Hepatocyte (in vitro differentiated cells): ENCODE results near the gene CXCR3. TPM values are rescaled to one million over a fixed set of nuclear protein-coding genes. Genes with fewer than 3 reads are reported as not detected.

Experiments
- DNase-seq: peaks from one replicate; pipeline ENCODE4 v3.0.0-alpha.2; 2016; ENCODE audit warnings: low spot score
- H2AFZ ChIP-seq: fragments of 200-600 bp; sonication (generic); 2 replicates; pipeline ENCODE4 v1.6.0; 2016; ENCODE audit warnings: antibody characterized with exemption, mild to moderate bottlenecking
- H3K27ac ChIP-seq: fragments of 200-600 bp; sonication (generic); 2 replicates; pipeline ENCODE4 v1.5.1; 2016; ENCODE audit warnings: mild to moderate bottlenecking
- H3K27me3 ChIP-seq: fragments of 200-600 bp; sonication (generic); 2 replicates; pipeline ENCODE4 v1.6.1; 2016
- H3K36me3 ChIP-seq: fragments of 200-600 bp; sonication (generic); replicated peaks from 2 replicates; pipeline ENCODE4 v1.5.1; 2016; ENCODE audit warnings: low read depth; ENCODE audit not compliant: insufficient read depth
- H3K4me1 ChIP-seq: fragments of 200-600 bp; sonication (generic); 2 replicates; pipeline ENCODE4 v1.5.1; 2016; ENCODE audit warnings: mild to moderate bottlenecking, moderate library complexity; ENCODE audit not compliant: insufficient read depth
- H3K4me2 ChIP-seq: fragments of 200-600 bp; sonication (generic); 2 replicates; pipeline ENCODE4 v1.6.0; 2016
- H3K4me3 ChIP-seq: fragments of 200-600 bp; sonication (generic); 2 replicates; pipeline ENCODE4 v1.5.1; 2016; ENCODE audit warnings: mild to moderate bottlenecking
- H3K79me2 ChIP-seq: fragments of 200-600 bp; sonication (generic); 2 replicates; pipeline ENCODE4 v1.6.0; 2017; ENCODE audit warnings: mild to moderate bottlenecking
- H3K9me2 ChIP-seq: fragments of 200-600 bp; sonication (generic); replicated peaks from 2 replicates; pipeline ENCODE4 v1.6.0; 2017; ENCODE audit warnings: mild to moderate bottlenecking; ENCODE audit not compliant: insufficient read depth
- H3K9me3 ChIP-seq: fragments of 200-600 bp; sonication (generic); 2 replicates; pipeline ENCODE4 v1.5.1; 2016; ENCODE audit warnings: low read depth, mild to moderate bottlenecking
- H4K20me1 ChIP-seq: fragments of 200-600 bp; sonication (generic); 2 replicates; pipeline ENCODE4 v1.6.0; 2016; ENCODE audit warnings: mild to moderate bottlenecking; ENCODE audit not compliant: insufficient read depth, poor library complexity, severe bottlenecking
- EZH2 ChIP-seq: fragments of 200-600 bp; sonication (generic); IDR thresholded peaks from 2 replicates; pipeline ENCODE4 v1.6.1; 2016; ENCODE audit warnings: antibody characterized with exemption, mild to moderate bottlenecking, borderline replicate concordance
- EZH2phosphoT487 ChIP-seq: fragments of 200-600 bp; sonication (generic); IDR thresholded peaks from one replicate; pipeline ENCODE4 v1.6.1; 2018; ENCODE audit warnings: antibody characterized with exemption, mild to moderate bottlenecking, low read depth, moderate library complexity; ENCODE audit not compliant: unreplicated experiment, severe bottlenecking
- WGBS: methylation state at CpG from one replicate; pipeline ENCODE4 v1.1.6; 2016; ENCODE audit warnings: low lambda C conversion rate; ENCODE audit errors: missing lambda C conversion rate; 5-methylcytosine and 5-hydroxymethylcytosine counted together
- polyA plus RNA-seq: library from polyadenylated mRNA; unstranded; fragments of >200 nt; fragmentation: Nextera tagmentation; extraction: Ambion mirVana; gene quantifications from 2 replicates; pipeline ENCODE4 v1.2.1, GENCODE V29; 2016
- total RNA-seq: library from RNA; depleted of rRNA; stranded (reverse); fragments of >200 nt; gene quantifications from 2 replicates; pipeline ENCODE4 v1.2.3, GENCODE V29; 2014
- TF ChIP-seq, protein P1 (sequence below): fragments of 200-600 bp; sonication (generic); IDR thresholded peaks from 2 replicates; pipeline ENCODE4 v1.5.1; 2016; ENCODE audit warnings: antibody characterized with exemption, mild to moderate bottlenecking; ENCODE audit not compliant: poor library complexity

CXCR3 gene
- total and polyA plus RNA-seq, 2 experiments from 2014 or later: not detected

DNA sequence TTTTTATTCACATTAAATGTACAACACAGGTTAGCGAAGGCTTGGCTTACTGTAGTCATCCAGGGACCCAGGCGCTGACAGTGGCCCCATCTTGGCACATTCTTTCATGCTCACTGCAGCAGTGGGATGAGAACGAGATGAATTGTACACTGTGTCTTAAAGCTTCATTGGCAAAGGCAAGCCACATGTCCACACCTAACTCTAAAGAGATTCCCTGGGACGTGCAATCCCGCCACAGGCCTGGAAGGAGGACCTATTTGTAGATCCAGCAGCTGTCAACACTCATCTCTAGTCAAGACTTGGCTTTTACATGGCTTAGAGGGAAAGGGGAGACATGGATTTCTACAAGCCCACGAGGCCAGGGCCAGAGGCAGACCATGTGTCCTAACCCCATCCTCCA is 16.1 kb upstream of the CXCR3 start:
- Histone ChIP-seq H3K9me2 (no peaks in the 10 kb centered on the region), H3K79me2 (no peaks in the 10 kb centered on the region), H3K4me1 (no peaks in the 10 kb centered on the region), H3K4me2 (no peak overlapping the region), H4K20me1 (no peaks in the 10 kb centered on the region), H3K36me3 (no peaks in the 10 kb centered on the region), H2AFZ (no peak overlapping the region), H3K27ac (no peak overlapping the region), H3K27me3 (no peaks in the 10 kb centered on the region), H3K9me3 (no peaks in the 10 kb centered on the region), H3K4me3 (no peak overlapping the region)
- no peak for DNase-seq
- TF ChIP-seq EZH2 (no peak), EZH2phosphoT487 (no peak)
- TF ChIP-seq, protein P1, sequence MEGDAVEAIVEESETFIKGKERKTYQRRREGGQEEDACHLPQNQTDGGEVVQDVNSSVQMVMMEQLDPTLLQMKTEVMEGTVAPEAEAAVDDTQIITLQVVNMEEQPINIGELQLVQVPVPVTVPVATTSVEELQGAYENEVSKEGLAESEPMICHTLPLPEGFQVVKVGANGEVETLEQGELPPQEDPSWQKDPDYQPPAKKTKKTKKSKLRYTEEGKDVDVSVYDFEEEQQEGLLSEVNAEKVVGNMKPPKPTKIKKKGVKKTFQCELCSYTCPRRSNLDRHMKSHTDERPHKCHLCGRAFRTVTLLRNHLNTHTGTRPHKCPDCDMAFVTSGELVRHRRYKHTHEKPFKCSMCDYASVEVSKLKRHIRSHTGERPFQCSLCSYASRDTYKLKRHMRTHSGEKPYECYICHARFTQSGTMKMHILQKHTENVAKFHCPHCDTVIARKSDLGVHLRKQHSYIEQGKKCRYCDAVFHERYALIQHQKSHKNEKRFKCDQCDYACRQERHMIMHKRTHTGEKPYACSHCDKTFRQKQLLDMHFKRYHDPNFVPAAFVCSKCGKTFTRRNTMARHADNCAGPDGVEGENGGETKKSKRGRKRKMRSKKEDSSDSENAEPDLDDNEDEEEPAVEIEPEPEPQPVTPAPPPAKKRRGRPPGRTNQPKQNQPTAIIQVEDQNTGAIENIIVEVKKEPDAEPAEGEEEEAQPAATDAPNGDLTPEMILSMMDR: no peak
- WGBS: 75% methylated on average over 6 of the region's 6 CpGs

DNA sequence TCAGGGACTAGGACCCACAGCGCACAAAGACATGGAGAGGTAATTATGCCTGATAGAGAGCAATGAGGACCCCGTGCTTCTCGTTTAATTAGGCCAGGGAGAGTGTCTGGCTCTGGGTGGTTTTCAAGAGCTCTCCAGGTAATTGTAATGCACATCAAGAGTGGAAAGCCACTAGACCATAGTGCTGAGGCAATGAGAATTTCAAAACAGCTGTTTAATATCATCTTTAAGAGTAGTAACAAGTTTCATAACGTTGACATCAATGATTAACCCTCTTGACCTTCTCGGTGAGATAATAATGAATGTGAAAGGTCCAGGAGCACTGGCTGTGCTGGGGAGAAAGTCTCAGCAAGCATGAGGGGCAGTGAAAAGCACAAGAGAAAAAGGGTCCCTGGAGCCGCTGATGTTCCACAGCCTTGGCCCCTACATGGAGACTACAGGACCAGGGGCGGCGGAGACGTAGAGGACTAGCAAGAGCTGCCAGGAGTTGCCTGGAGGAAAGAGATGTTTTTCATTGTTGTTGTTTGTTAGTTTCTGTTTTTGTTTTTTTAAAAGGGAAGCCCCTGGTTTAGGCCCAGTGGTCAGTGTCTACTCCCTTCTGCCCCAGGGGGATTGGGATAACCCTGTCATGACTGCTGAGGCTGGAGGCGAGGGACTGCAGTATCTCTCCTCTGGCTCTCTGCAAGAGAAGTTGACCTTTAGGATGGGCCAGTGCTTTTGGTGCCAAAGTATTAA is 14.8 kb upstream of the CXCR3 start:
- Histone ChIP-seq H3K9me2 (no peaks in the 10 kb centered on the region), H3K9me3 (no peaks in the 10 kb centered on the region), H3K4me2 (no peak overlapping the region), H2AFZ (no peak overlapping the region), H3K79me2 (no peaks in the 10 kb centered on the region), H3K27ac (no peak overlapping the region), H3K4me3 (no peak overlapping the region), H3K36me3 (no peaks in the 10 kb centered on the region), H3K4me1 (no peaks in the 10 kb centered on the region), H3K27me3 (no peaks in the 10 kb centered on the region), H4K20me1 (no peaks in the 10 kb centered on the region)
- WGBS: 66% methylated on average over 10 of the region's 10 CpGs
- DNase-seq: no peak
- TF ChIP-seq, protein P1: no peak
- no peak for TF ChIP-seq EZH2
- TF ChIP-seq EZH2phosphoT487: no peak

DNA sequence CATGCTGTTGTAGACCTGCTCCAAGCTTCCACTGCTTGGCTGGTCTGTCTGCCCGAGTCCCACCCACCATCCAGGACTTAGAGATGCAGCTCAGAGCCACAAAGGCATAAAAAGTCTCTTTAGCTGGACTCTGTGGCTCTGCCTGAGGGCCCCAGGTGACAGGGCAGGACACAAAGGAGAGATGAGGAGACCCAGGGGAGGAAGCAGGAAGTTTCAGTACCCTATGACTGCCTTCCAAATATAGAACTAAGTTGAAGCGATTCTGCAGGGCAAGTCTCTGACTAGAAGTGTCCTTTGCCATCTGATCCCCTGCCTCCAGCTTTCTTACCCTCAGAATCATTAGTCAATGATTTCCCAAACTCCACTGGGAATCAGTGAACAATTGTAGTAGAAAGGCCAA is 11.2 kb upstream of the CXCR3 start:
- Histone ChIP-seq H3K79me2 (no peaks in the 10 kb centered on the region), H4K20me1 (no peaks in the 10 kb centered on the region), H3K4me1 (no peaks in the 10 kb centered on the region), H3K4me2 (no peak overlapping the region), H2AFZ (no peak overlapping the region), H3K27me3 (no peaks in the 10 kb centered on the region), H3K9me2 (no peaks in the 10 kb centered on the region), H3K9me3 (no peaks in the 10 kb centered on the region), H3K4me3 (no peak overlapping the region), H3K36me3 (no peaks in the 10 kb centered on the region), H3K27ac (no peak overlapping the region)
- TF ChIP-seq, protein P1: no peak
- TF ChIP-seq EZH2 (no peak), EZH2phosphoT487 (no peak)
- DNase-seq: no peak
- WGBS: 67% methylated on average over 2 of the region's 2 CpGs
